SK-N-SH (cell line): Measurements from ENCODE around the gene DDX19B.
"Not testable (repeated sequence)": the region's sequence is repeated elsewhere in the genome, so short reads cannot be mapped to it uniquely, and the experiment has no call there.

Experiments used
- POLR2AphosphoS5 ChIP-seq: IDR thresholded peaks from 2 replicates; pipeline ENCODE4 v1.6.1; 2012; ENCODE audit warnings: low read depth, low read length
- TF ChIP-seq, protein P1 (sequence below): fragments of 200-600 bp; sonication (generic); IDR thresholded peaks from 2 replicates; pipeline ENCODE4 v1.6.1; 2017; ENCODE audit warnings: antibody characterized with exemption, mild to moderate bottlenecking, moderate library complexity

DNA sequence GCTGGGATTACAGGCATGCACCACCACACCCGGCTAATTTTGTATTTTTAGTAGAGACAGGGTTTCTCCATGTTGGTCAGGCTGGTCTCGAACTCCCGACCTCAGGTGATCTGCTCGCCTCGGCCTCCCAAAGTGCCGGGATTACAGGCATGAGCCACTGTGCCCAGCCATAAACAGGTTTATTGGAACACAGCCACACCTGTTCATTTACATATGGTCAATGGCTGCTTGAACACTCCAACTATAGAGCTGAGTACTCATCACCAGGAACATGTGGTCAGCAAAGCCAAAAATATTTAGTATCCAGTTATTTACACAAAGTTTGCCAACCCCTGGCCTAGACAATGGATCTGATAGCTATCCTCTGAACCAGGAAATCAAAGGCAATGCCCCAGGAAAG lies 39.1 kb upstream of the DDX19B start:
- TF ChIP-seq, protein P1, sequence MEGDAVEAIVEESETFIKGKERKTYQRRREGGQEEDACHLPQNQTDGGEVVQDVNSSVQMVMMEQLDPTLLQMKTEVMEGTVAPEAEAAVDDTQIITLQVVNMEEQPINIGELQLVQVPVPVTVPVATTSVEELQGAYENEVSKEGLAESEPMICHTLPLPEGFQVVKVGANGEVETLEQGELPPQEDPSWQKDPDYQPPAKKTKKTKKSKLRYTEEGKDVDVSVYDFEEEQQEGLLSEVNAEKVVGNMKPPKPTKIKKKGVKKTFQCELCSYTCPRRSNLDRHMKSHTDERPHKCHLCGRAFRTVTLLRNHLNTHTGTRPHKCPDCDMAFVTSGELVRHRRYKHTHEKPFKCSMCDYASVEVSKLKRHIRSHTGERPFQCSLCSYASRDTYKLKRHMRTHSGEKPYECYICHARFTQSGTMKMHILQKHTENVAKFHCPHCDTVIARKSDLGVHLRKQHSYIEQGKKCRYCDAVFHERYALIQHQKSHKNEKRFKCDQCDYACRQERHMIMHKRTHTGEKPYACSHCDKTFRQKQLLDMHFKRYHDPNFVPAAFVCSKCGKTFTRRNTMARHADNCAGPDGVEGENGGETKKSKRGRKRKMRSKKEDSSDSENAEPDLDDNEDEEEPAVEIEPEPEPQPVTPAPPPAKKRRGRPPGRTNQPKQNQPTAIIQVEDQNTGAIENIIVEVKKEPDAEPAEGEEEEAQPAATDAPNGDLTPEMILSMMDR = not testable (repeated sequence)
- not testable (repeated sequence) for TF ChIP-seq POLR2AphosphoS5
